ENCODE results near the gene ANO3.

The ANO3 gene

GRCh38 chr11:26575946-26576345 is 244.0 kb downstream of the ANO3 start:
- H4K20me1 ChIP-seq (ENCODE audit: insufficient read depth, low read length): no peaks in the 10 kb centered on the region
- H3K4me3 ChIP-seq (ENCODE audit: low read length): no peak overlapping the region
- no peak overlapping the region for H3K27ac ChIP-seq (ENCODE audit: low read length)
- H2AFZ ChIP-seq (ENCODE audit: low read depth, low read length): no peak overlapping the region
- no peak overlapping the region for H3K9ac ChIP-seq (ENCODE audit: low read length)
- no peak overlapping the region for H3K4me2 ChIP-seq (ENCODE audit: low read length)
- H3K9me3 ChIP-seq (ENCODE audit: insufficient read depth, low read length): no peaks in the 10 kb centered on the region
- no peaks in the 10 kb centered on the region for H3K4me1 ChIP-seq (ENCODE audit: low read length)
- no peaks in the 10 kb centered on the region for H3K36me3 ChIP-seq (replicated peaks; ENCODE audit: low read depth, low read length)
- no peaks in the 10 kb centered on the region for H3K79me2 ChIP-seq (ENCODE audit: low read length)
- TF ChIP-seq EZH2phosphoT487 (IDR thresholded peaks at IDR 0.05; ENCODE audit: low read depth) (no peak), CTCF (IDR thresholded peaks at IDR 0.05; ENCODE audit: low read depth, low read length) (no peak)
- no peaks in the 10 kb centered on the region for H3K27me3 ChIP-seq (ENCODE audit: low read depth, low read length)

DNA sequence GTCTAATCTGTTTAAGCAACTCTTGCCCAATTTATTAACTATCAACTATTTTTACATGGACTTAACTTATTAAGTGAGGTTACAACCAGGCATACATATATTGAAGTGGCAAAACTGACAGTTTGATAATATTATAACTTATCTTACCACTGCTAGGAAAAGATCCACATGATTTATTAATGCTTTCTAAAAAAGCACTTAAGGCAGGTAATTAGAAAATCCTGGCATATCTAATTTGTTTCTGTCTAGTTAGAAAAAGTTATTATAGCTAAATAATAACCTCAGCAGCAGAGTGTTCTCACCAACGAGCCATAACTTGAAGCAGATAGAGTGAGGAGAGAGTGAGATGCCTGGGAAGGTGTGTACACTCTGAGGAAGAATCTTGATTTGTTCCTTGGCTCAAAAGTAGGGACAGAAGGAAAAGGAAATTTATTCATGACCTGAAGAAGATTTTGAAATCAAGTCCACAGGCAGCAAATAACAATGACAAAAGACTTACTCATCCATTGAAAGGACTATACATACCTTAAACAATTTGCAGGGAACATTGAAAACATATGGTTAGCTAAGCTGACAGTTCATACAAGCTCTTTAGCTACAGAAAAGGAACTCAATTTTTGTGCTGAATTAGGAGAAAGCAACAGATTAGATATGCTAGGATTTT is 247.2 kb downstream of the ANO3 start:
- TF ChIP-seq EZH2phosphoT487 (IDR thresholded peaks at IDR 0.05; ENCODE audit: low read depth) (no peak), CTCF (IDR thresholded peaks at IDR 0.05; ENCODE audit: low read depth, low read length) (no peak)
- H3K4me2 ChIP-seq (ENCODE audit: low read length): no peak overlapping the region
- H3K4me3 ChIP-seq (ENCODE audit: low read length): no peak overlapping the region
- no peak overlapping the region for H3K9ac ChIP-seq (ENCODE audit: low read length)
- H3K9me3 ChIP-seq (ENCODE audit: insufficient read depth, low read length): no peaks in the 10 kb centered on the region
- H3K79me2 ChIP-seq (ENCODE audit: low read length): no peaks in the 10 kb centered on the region
- H3K36me3 ChIP-seq (replicated peaks; ENCODE audit: low read depth, low read length): no peaks in the 10 kb centered on the region
- no peak overlapping the region for H3K27ac ChIP-seq (ENCODE audit: low read length)
- no peaks in the 10 kb centered on the region for H3K4me1 ChIP-seq (ENCODE audit: low read length)
- H4K20me1 ChIP-seq (ENCODE audit: insufficient read depth, low read length): no peaks in the 10 kb centered on the region
- H3K27me3 ChIP-seq (ENCODE audit: low read depth, low read length): no peaks in the 10 kb centered on the region
- no peak overlapping the region for H2AFZ ChIP-seq (ENCODE audit: low read depth, low read length)

- H3K27me3 ChIP-seq (ENCODE audit: low read depth, low read length): no peaks in the 10 kb centered on the region
- no peak overlapping the region for H3K27ac ChIP-seq (ENCODE audit: low read length)
- H3K79me2 ChIP-seq (ENCODE audit: low read length): no peaks in the 10 kb centered on the region
- no peak overlapping the region for H3K9ac ChIP-seq (ENCODE audit: low read length)
- TF ChIP-seq CTCF (IDR thresholded peaks at IDR 0.05; ENCODE audit: low read depth, low read length) (no peak), EZH2phosphoT487 (IDR thresholded peaks at IDR 0.05; ENCODE audit: low read depth) (no peak)
- no peak overlapping the region for H3K4me3 ChIP-seq (ENCODE audit: low read length)
- no peaks in the 10 kb centered on the region for H3K36me3 ChIP-seq (replicated peaks; ENCODE audit: low read depth, low read length)
- H3K4me1 ChIP-seq (ENCODE audit: low read length): no peaks in the 10 kb centered on the region
- H4K20me1 ChIP-seq (ENCODE audit: insufficient read depth, low read length): no peaks in the 10 kb centered on the region
- no peak overlapping the region for H2AFZ ChIP-seq (ENCODE audit: low read depth, low read length)
- no peaks in the 10 kb centered on the region for H3K9me3 ChIP-seq (ENCODE audit: insufficient read depth, low read length)
- no peak overlapping the region for H3K4me2 ChIP-seq (ENCODE audit: low read length)
These were observed 247.8 kb downstream of the ANO3 start for GRCh38 chr11:26579683-26580082.

- Histone ChIP-seq H3K36me3 (replicated peaks; ENCODE audit: low read depth, low read length) (no peaks in the 10 kb centered on the region), H4K20me1 (ENCODE audit: insufficient read depth, low read length) (no peaks in the 10 kb centered on the region), H3K9me3 (ENCODE audit: insufficient read depth, low read length) (no peaks in the 10 kb centered on the region), H3K4me3 (ENCODE audit: low read length) (no peak overlapping the region), H3K79me2 (ENCODE audit: low read length) (no peaks in the 10 kb centered on the region), H3K4me1 (ENCODE audit: low read length) (no peaks in the 10 kb centered on the region), H3K4me2 (ENCODE audit: low read length) (no peak overlapping the region), H3K27ac (ENCODE audit: low read length) (no peak overlapping the region), H3K27me3 (ENCODE audit: low read depth, low read length) (no peaks in the 10 kb centered on the region), H2AFZ (ENCODE audit: low read depth, low read length) (no peak overlapping the region), H3K9ac (ENCODE audit: low read length) (no peak overlapping the region)
- no peak for TF ChIP-seq CTCF (IDR thresholded peaks at IDR 0.05; ENCODE audit: low read depth, low read length)
These were observed 249.0 kb downstream of the ANO3 start for GRCh38 chr11:26580929-26581328.
